Spleen (tissue), 7 donors: ENCODE data around the gene LRRC3.

ENCODE experiments used
- CTCF ChIP-seq, 11 experiments: fragments of 200-600 bp in 7 of 11; fragments of 450-650 bp in 4 of 11; sonication (generic) in 4 of 11; IDR thresholded peaks in 8 of 11; conservative IDR thresholded peaks in 3 of 11; 1 replicate in 7 of 11; 2 replicates in 4 of 11; pipeline versions ENCODE4 v1.4.0 to v1.8.0; 2016 to 2021; ENCODE audit warnings: antibody characterized with exemption in 11 of 11, inconsistent platforms in 4 of 11, mild to moderate bottlenecking in 1 of 11
- POLR2A ChIP-seq, 3 donors: fragments of 450-650 bp; IDR thresholded peaks; one replicate each; pipeline ENCODE4 v1.5.1; 2017; ENCODE audit warnings: antibody characterized with exemption in 3 of 3, mild to moderate bottlenecking in 1 of 3
- donor health status: DM: no; HTN: no; CAD: no; lungs with moderate emphysema.
- donor health status: DM: no; HTN: no; CAD: no.
- donor health status: DM: no; HTN: no; CAD: no.

DNA sequence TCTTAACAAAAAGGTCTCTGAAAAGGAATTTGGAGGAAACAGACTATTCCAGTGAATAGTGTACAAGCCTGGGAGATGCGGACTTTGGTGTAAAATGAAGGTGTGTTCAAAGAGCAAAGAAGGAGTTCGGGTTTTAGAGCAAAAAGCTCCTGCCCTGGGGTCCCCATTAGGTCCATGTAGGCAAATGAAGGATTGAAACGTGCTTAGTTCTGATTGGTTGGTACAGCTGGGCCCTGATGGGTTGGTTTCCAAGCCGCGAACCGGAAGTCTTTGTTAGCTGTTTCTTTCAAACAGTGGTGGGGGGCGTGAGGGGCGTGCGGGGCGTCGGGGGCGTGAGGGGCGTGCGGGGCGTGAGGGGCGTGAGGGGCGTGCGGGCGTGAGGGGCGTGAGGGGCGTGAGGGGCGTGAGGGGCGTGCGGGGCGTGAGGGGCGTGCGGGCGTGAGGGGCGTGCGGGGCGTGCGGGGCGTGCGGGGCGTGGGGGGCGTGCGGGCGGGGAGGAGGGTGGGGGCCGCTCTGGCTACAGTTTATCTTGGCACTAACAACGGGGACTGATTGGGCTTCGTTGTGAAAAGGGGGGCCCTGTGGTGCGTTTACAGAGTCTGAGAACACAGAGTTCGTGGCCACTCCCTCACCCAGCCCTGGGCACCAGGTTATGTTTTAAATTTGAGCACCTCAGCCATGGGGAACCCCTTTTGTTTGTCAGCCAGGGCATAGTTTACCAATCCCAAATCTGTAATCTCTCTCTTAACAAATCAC lies 29.4 kb downstream of the LRRC3 start:
- no peak for TF ChIP-seq POLR2A (IDR thresholded peaks at IDR 0.05)
- no peak for TF ChIP-seq CTCF (IDR thresholded peaks at IDR 0.05 in 8 of 11, conservative IDR thresholded peaks at IDR 0.05 in 3 of 11)
